Kasumi-1 (cell line): Measurements from ENCODE around the gene STARD8.
A peak's percentile ranks its signal among the peaks of the same experiment; 100 is the strongest.
"Not testable (repeated sequence)": the region's sequence is repeated elsewhere in the genome, so short reads cannot be mapped to it uniquely, and the experiment has no call there.

Experiments
- DNase-seq, 2 experiments: peaks; one replicate each; lab custom pipeline; 2025; lab: John Stamatoyannopoulos, UW

Gene STARD8

GRCh38 chrX:68647156-68647957, at the start of gene STARD8:
Gene STARD8, plus strand, starts transcription at chrX:68647666. Its CDS starts 217 bp downstream, at chrX:68647883.
- no peak for DNase-seq

DNA sequence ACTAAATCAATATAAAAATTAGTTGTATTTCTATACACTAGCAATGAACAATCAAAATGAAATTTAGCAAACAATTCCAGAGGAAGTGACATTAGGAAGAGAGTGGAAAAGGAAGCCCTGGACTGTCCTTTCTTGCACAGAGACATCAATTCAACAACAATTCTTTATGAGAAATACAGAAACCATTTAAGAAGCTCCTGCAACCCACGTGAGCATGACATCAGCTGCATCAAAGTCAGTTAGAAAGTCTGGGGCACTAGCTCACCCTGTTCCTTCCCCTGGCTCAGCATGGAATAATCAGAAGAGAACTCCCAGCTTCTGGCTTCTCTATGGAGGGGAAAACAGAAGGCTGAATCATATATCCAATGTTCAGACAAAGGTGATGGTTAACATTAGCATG, 48.6 kb upstream of the STARD8 start:
- DNase-seq: no peak

GRCh38 chrX:68599256-68600152, 48.0 kb upstream of the STARD8 start:
- peak in 1 of 2 experiments; percentile 20 for DNase-seq

DNA sequence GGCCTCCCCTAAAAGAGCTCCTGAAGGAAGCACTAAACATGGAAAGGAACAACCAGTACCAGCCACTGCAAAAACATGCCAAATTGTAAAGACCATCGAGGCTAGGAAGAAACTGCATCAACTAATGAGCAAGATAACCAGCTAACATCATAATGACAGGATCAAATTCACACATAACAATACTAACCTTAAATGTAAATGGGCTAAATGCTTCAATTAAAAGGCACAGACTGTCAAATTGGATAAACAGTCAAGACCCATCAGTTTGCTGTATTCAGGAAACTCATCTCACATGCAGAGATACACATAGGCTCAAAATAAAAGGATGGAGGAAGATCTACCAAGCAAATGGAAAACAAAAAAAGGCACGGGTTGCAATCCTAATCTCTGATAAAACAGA, 43.2 kb upstream of the STARD8 start:
- not testable (repeated sequence) for DNase-seq

GRCh38 chrX:68614733-68615132, 32.7 kb upstream of the STARD8 start:
- DNase-seq: not testable (repeated sequence)

DNA sequence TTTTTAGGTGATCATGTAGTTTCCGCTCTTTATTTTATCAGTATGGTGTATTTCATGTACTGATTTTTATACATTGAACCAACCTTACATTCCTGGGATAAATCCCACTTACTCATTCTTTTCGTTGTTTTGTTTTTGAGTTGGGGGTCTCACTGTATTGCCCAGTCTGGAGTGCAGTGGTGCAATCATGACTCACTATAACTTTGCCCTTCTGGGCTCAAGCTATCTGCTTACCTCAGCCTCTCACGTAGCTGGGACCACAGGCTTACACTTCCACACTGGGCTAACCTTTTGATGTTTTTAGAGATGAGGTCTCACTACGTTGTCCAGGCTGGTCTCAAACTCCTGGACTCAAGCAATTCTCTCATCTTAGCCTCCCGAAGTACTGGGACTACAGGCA, 19.5 kb upstream of the STARD8 start:
- DNase-seq: no peak

GRCh38 chrX:68629936-68630335, 17.5 kb upstream of the STARD8 start:
- DNase-seq: not testable (repeated sequence)

- no peak for DNase-seq
Measured at GRCh38 chrX:68631336-68631735, 16.1 kb upstream of the STARD8 start.

DNA sequence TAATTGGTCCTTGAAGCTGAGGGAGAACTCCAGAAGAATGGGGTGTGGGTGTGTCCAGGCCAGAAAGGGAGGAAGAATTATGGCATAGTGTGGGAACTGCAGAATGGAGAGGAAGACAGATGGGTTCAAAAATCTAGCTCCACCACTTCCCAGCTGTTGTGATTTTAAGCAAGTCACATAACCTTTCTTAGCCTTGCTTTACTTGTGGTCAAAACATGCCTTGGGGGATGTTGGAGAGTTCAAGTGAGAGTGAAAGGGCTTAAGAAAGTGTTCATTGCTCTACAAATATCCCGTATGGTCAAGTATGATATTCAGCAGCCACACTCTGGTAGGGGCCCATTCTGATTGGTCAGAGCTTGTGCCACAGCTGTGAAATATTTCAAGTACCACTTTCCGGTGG, 15.0 kb upstream of the STARD8 start:
- no peak for DNase-seq

DNA sequence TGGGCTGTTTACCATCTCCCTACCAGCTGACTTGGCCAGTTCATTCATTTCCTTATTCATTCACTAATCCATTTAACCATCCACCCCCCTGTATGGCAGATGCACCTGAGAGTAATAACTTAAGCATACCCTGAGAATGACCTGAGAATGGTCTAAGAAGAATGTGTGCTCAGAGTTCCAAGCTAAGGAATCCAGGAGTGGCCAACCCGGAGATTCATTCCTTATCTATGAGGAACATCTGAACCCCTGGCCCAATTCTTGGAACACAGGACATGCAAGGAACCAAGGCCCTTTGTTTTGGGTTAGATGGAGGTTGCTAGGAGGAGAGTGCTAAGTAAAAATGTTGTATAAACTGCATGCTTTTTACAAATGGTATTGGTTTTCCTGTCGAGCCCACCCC, 13.5 kb upstream of the STARD8 start:
- DNase-seq: no peak

DNA sequence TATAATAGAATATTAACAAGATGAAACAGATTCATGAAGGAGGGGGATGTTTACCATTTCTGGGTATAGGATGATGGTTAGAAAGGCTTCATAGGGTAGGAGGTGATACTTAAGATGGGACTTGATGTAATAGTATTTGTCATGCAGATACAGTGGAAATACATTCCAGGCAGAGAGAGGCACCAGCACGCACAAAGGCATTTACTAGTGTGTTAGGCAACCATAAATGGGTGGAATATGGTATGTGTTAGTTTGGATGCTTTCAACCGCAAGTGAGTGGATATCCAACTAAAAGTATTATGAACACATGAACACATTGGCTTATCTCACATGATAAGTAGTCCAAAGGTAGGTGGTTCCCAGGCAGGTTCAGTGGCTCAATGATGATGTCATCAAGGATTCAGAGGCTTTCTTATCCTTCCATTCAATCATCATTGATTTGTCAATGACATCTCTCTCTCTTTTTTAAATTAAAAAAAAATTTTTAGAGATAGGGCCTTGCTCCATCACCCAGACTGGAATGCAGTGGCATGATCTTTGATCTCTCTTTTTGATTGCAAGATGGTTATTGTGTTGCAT, 12.7 kb upstream of the STARD8 start:
- no peak for DNase-seq

- DNase-seq: no peak
Measured at GRCh38 chrX:68640661-68641060, 6.8 kb upstream of the STARD8 start.

GRCh38 chrX:68644861-68645260, 2.6 kb upstream of the STARD8 start:
- DNase-seq: peak in 1 of 2 experiments; percentile 0

DNA sequence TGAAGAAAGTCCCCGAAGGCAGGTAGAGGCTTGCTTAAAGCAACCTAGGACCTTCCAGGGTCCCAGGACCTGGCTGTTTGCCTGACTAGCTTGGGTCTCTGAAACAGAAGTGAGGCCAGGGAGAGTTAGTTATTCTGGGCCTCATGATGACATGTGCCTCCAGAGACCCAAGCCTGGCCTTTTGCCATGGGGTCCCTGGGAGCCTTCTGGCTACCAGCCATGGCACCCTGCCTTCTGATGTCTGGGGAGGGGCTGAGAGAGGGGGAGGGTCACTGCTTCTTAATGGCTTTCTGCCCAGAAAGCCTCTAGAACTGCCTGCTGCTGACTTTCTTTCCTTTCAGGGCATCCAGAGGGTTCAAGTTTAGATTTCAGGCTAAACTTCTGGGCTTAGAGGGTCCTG, 1.0 kb upstream of the STARD8 start:
- DNase-seq: no peak

GRCh38 chrX:68648960-68649359, 1.5 kb downstream of the STARD8 start:
- DNase-seq: no peak

GRCh38 chrX:68650491-68650890, 3.0 kb downstream of the STARD8 start:
- DNase-seq: no peak

DNA sequence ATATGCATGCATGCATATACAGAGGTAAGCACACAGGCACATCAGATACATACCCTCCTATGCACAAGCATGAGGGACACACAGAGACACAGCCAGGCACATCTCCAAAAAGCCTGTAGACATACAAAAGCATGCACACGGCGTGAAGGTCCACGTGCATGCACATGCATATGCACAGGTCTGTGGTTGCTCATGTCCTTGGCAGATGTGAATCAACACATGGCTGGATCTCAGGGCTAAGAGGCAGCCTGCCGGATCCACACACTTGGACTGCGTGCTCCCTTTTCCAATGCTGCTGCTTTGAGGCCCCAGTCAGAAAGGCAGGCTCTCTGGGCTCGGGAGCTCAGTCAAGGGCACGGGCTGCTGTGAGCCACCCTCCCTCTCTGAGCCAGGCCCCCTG, 3.6 kb downstream of the STARD8 start:
- DNase-seq: no peak

- no peak for DNase-seq
Measured at GRCh38 chrX:68652326-68653170, 5.1 kb downstream of the STARD8 start.

DNA sequence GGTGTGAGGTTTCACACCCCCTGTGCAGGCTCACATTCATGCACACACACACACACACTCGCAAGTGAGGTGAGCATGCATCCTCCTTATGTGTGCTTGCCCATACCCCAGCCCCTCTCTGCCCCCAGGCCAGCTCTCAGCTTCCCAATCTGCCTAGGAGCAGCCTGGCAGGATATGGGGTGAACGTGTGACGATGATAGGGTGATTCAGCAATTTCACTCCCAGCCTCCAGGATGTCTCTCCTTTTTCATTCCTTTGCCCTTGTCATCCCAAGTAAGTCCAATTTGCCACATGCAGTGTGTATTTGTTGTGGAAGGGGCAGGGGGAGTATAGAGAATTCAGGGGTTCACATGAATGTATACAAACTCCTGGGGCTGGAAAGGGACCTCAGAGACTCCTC, 7.2 kb downstream of the STARD8 start:
- DNase-seq: no peak

DNA sequence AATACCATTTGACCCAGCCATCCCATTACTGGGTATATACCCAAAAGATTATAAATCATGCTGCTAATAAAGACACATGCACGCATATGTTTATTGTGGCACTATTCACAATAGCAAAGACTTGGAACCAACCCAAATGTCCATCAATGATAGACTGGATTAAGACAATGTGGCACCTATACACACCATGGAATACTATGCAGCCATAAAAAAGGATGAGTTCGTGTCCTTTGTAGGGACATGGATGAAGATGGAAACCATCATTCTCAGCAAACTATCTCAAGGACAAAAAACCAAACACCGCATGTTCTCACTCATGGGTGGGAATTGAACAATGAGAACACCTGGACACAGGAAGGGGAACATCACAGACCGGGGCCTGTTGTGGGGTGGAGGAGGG, 9.0 kb downstream of the STARD8 start:
- DNase-seq: not testable (repeated sequence)

- no peak for DNase-seq
Measured at GRCh38 chrX:68658530-68658929, 11.1 kb downstream of the STARD8 start.

- DNase-seq: peak in 1 of 2 experiments; percentile 1
Measured at GRCh38 chrX:68659385-68659784, 11.9 kb downstream of the STARD8 start.
